T47D (cell line): Measurements from ENCODE around the gene PNRC1.
A peak's percentile ranks its signal among the peaks of the same experiment; 100 is the strongest.

Source experiments
- DNase-seq, 2 experiments: peaks; one replicate each; pipeline versions ENCODE4 v3.0.0 to v3.0.0-alpha.2; 2011 to 2012; ENCODE audit warnings: low read depth in 1 of 2, low spot score in 1 of 2
- JUND ChIP-seq: IDR thresholded peaks from 2 replicates; pipeline ENCODE4 v1.6.1; 2012; ENCODE audit warnings: low read depth
- in situ Hi-C: cut with HindIII; loops from 2 replicates; pipeline ENCODE4 v1.10.0; 2016; ENCODE audit warnings: low sequenced_read_pairs, low pct_unique_long_range_greater_than_20kb

The PNRC1 gene

GRCh38 chr6:89066940-89067646, 13.5 kb upstream of the PNRC1 start:
- in situ Hi-C loops, result no loop called here
- no peak for TF ChIP-seq JUND
- DNase-seq, result no peak

GRCh38 chr6:89067796-89068195, 12.8 kb upstream of the PNRC1 start:
- DNase-seq, result no peak
- no peak for TF ChIP-seq JUND
- in situ Hi-C loops, result no loop called here

GRCh38 chr6:89068695-89069094, 11.9 kb upstream of the PNRC1 start:
- in situ Hi-C loops, result no loop called here
- TF ChIP-seq JUND, result no peak

GRCh38 chr6:89069536-89070163, 10.9 kb upstream of the PNRC1 start:
- no peak for TF ChIP-seq JUND
- in situ Hi-C loops, result no loop called here
- DNase-seq, result no peak

More at GRCh38 chr6:89068695-89069094, 11.9 kb upstream of the PNRC1 start:
- no peak for DNase-seq

- no peak for TF ChIP-seq JUND
- in situ Hi-C loops, result no loop called here
- no peak for DNase-seq
Observed at GRCh38 chr6:89071036-89071435, 9.5 kb upstream of the PNRC1 start.

- TF ChIP-seq JUND, result no peak
- no peak for DNase-seq
- in situ Hi-C loops, result no loop called here
Observed at GRCh38 chr6:89073014-89073620, 7.4 kb upstream of the PNRC1 start.

GRCh38 chr6:89073840-89074239, 6.7 kb upstream of the PNRC1 start:
- no peak for TF ChIP-seq JUND
- in situ Hi-C loops, result no loop called here
- no peak for DNase-seq

- in situ Hi-C loops, result no loop called here
- no peak for TF ChIP-seq JUND
- peak; percentile 12 to 50 for DNase-seq
Observed at GRCh38 chr6:89079511-89080234, 878 bp upstream of the PNRC1 start.

- no peak for DNase-seq
- TF ChIP-seq JUND, result no peak
- in situ Hi-C loops, result no loop called here
Observed at GRCh38 chr6:89081129-89081422, 525 bp downstream of the PNRC1 start.

- in situ Hi-C loops, result no loop called here
- peak; percentile 82 to 96 for DNase-seq
- TF ChIP-seq JUND, result no peak
Observed at GRCh38 chr6:89081423-89082322, 1.1 kb downstream of the PNRC1 start.

GRCh38 chr6:89082486-89082891, 1.9 kb downstream of the PNRC1 start:
- in situ Hi-C loops, result no loop called here
- TF ChIP-seq JUND, result no peak
- DNase-seq, result peak in 1 of 2 experiments; percentile 22

GRCh38 chr6:89084542-89084941, 4.0 kb downstream of the PNRC1 start:
- no peak for DNase-seq
- no peak for TF ChIP-seq JUND
- in situ Hi-C loops, result no loop called here
